K562 (cell line): Measurements from ENCODE around the gene COQ5. TPM values are rescaled to one million over a fixed set of nuclear protein-coding genes. Genes with fewer than 3 reads are reported as not detected.

Source experiments
- ATAC-seq: fragments of 200-7000 bp; cut with Tn5 transposase; 3 replicates; pipeline ENCODE4 v1.9.1; 2020; ENCODE audit warnings: moderate library complexity
- BruUV-seq: library from RNA; stranded (reverse); fragments of 400-500 nt; replicated peaks from 2 replicates; lab custom pipeline; 2021; lab: Mats Ljungman, UMichigan
- CTCF ChIA-PET: fragments of 300-600 bp; formaldehyde crosslinking; extraction: SDS; loops from one replicate; lab custom pipeline; 2021; ENCODE audit warnings: low intra/inter-chr PET ratio; lab: Yijun Ruan, JAX
- POLR2A ChIA-PET: fragments of 300-600, 350-650 bp; sonication (Branson Sonifier 250); formaldehyde crosslinking; extraction: SDS; loops from one replicate; lab custom pipeline; 2021; ENCODE audit warnings: antibody characterized with exemption, inconsistent platforms; lab: Yijun Ruan, JAX
- DNase-seq, 4 experiments: peaks; one replicate each; pipeline versions ENCODE4 v3.0.0 to v3.0.0-alpha.2; 2011 to 2018; ENCODE audit warnings: low spot score in 3 of 4, mixed read lengths in 3 of 4; ENCODE audit errors: extremely low read depth in 1 of 4
- FAIRE-seq: peaks from 2 replicates; lab custom pipeline; 2011; peaks lifted over from hg19 to GRCh38; lab: Jason Lieb, UNC
- H2AFZ ChIP-seq: 2 replicates; pipeline ENCODE4 v1.6.0; 2011; ENCODE audit warnings: low read depth, low read length, control low read depth, inconsistent platforms
- H3K27ac ChIP-seq: fragments of 200-600 bp; 3 replicates; pipeline ENCODE4 v1.8.0; 2011; ENCODE audit warnings: low read depth, mild to moderate bottlenecking, control low read depth, inconsistent platforms, low read length, moderate library complexity, mixed read lengths; ENCODE audit errors: extremely low read depth
- H3K27me3 ChIP-seq, 2 experiments: fragments of 300-600 bp in 1 of 2; 2 replicates in 1 of 2; 3 replicates in 1 of 2; pipeline versions ENCODE4 v1.6.0 to v1.8.0; 2011; ENCODE audit warnings: inconsistent platforms in 2 of 2, low read length in 2 of 2, mild to moderate bottlenecking in 1 of 2, mixed read lengths in 1 of 2, moderate library complexity in 1 of 2; ENCODE audit not compliant: control insufficient read depth in 2 of 2, insufficient read depth in 2 of 2
- H3K36me3 ChIP-seq: fragments of 300-600 bp; 3 replicates; pipeline ENCODE4 v1.8.0; 2011; ENCODE audit warnings: mild to moderate bottlenecking, low read length, inconsistent platforms; ENCODE audit not compliant: control insufficient read depth, insufficient read depth
- H3K4me1 ChIP-seq, 2 experiments: fragments of 200-600 bp in 1 of 2; replicated peaks in 1 of 2; 2 replicates in 1 of 2; 3 replicates in 1 of 2; pipeline versions ENCODE4 v1.5.1 to v1.8.0; 2011; ENCODE audit warnings: inconsistent platforms in 2 of 2, low read length in 2 of 2, mild to moderate bottlenecking in 1 of 2, mixed read lengths in 1 of 2, moderate library complexity in 1 of 2; ENCODE audit not compliant: control insufficient read depth in 2 of 2, insufficient read depth in 2 of 2
- H3K4me2 ChIP-seq: 2 replicates; pipeline ENCODE4 v1.6.1; 2011; ENCODE audit warnings: low read length, control low read depth, inconsistent platforms, mixed read lengths; ENCODE audit not compliant: insufficient read depth
- H3K4me3 ChIP-seq: fragments of 200-600 bp; sonication (generic), shearing (Covaris generic); 2 replicates; pipeline ENCODE4 v1.5.1; 2016; ENCODE audit warnings: control low read depth, inconsistent platforms
- H3K79me2 ChIP-seq: fragments of 200-600 bp; 3 replicates; pipeline ENCODE4 v1.8.0; 2011; ENCODE audit warnings: low read length, inconsistent platforms; ENCODE audit not compliant: control insufficient read depth, insufficient read depth
- H3K9ac ChIP-seq, 2 experiments: 2 replicates each; pipeline versions ENCODE4 v1.6.0 to v1.6.1; 2011; ENCODE audit warnings: low read depth in 2 of 2, low read length in 2 of 2, control low read depth in 1 of 2, inconsistent platforms in 1 of 2, mild to moderate bottlenecking in 1 of 2, mixed read lengths in 1 of 2; ENCODE audit not compliant: insufficient read depth in 1 of 2
- H3K9me1 ChIP-seq: one replicate; pipeline ENCODE4 v1.6.0; 2011; ENCODE audit warnings: inconsistent platforms, mild to moderate bottlenecking, low read length, moderate library complexity; ENCODE audit not compliant: control insufficient read depth, insufficient read depth
- H3K9me3 ChIP-seq: replicated peaks from 2 replicates; pipeline ENCODE4 v1.5.1; 2011; ENCODE audit warnings: low read depth, low read length, inconsistent platforms; ENCODE audit not compliant: control insufficient read depth, insufficient read depth
- H4K20me1 ChIP-seq: replicated peaks from 2 replicates; pipeline ENCODE4 v1.6.1; 2011; ENCODE audit warnings: low read length, inconsistent platforms, mixed read lengths; ENCODE audit not compliant: control insufficient read depth, insufficient read depth
- NFIX ChIP-seq: fragments of 250-450 bp; sonication (Bioruptor Pico); IDR thresholded peaks from 2 replicates; pipeline ENCODE4 v1.4.0; 2020; ENCODE audit warnings: low read depth, mild to moderate bottlenecking, moderate library complexity
- POLR2A ChIP-seq: fragments of 450-650 bp; conservative IDR thresholded peaks from 2 replicates; pipeline ENCODE4 v1.6.1; 2016
- POLR2AphosphoS2 ChIP-seq: IDR thresholded peaks from 2 replicates; pipeline ENCODE4 v1.6.1; 2012; ENCODE audit warnings: low read length, improper control_type of control experiment
- POLR2G ChIP-seq: fragments of 200-400 bp; formaldehyde crosslinking; IDR thresholded peaks from 2 replicates; pipeline ENCODE4 v1.6.1; 2017; ENCODE audit warnings: low read depth, mild to moderate bottlenecking, antibody characterized with exemption, low read length, moderate library complexity
- POU5F1 ChIP-seq: fragments of 150-350 bp; IDR thresholded peaks from 2 replicates; pipeline ENCODE4 v1.6.1; 2014; ENCODE audit warnings: borderline replicate concordance, low read length, low read depth, mild to moderate bottlenecking; ENCODE audit not compliant: partially characterized antibody
- SAFB ChIP-seq: fragments of 200-400 bp; formaldehyde crosslinking; IDR thresholded peaks from 2 replicates; pipeline ENCODE4 v1.6.1; 2017; ENCODE audit warnings: low read depth, low read length, borderline replicate concordance
- SUPT5H ChIP-seq: fragments of 450-650 bp; IDR thresholded peaks from 2 replicates; pipeline ENCODE4 v1.6.1; 2016
- ZFX ChIP-seq: sonication (generic); formaldehyde crosslinking; IDR thresholded peaks from 2 replicates; pipeline ENCODE4 v1.8.0; 2022; ENCODE audit warnings: mild to moderate bottlenecking, missing genetic modification reagents, moderate library complexity
- ZNF239 ChIP-seq: fragments of 250-450 bp; sonication (Bioruptor Pico); IDR thresholded peaks from 2 replicates; pipeline ENCODE4 v1.4.0; 2020; ENCODE audit warnings: mild to moderate bottlenecking
- WGBS: fragments of 100-300 bp; shearing (Covaris generic); methylation state at CpG from one replicate; pipeline ENCODE4 v1.1.6; 2016; ENCODE audit warnings: low coverage, mixed read lengths; ENCODE audit not compliant: insufficient coverage; ENCODE audit errors: missing lambda C conversion rate; 5-methylcytosine and 5-hydroxymethylcytosine counted together
- in situ Hi-C: fragments of 300-500 bp; cut with MboI; formaldehyde crosslinking; loops from 4 replicates; pipeline ENCODE4 v1.15.0; 2018; ENCODE audit warnings: inconsistent platforms, mixed read lengths
- intact Hi-C: fragments of 100-400 bp; cut with micrococcal nuclease; formaldehyde crosslinking; loops from 2 replicates; pipeline ENCODE4 v1.14.2; 2022
- polyA plus RNA-seq, 8 experiments: library from polyadenylated mRNA; depleted of rRNA in 4 of 8; stranded (reverse) in 5 of 8; unstranded in 3 of 8; fragments of >200 nt; fragmentation: Nextera tagmentation in 2 of 8; fragmentation: Illumina TruSeq in 1 of 8; extraction: Ambion mirVana in 2 of 8; extraction: Trizol in 1 of 8; gene quantifications; 2 replicates each; pipeline versions ENCODE4 v1.2.1 to v1.2.3, GENCODE V29; 2011 to 2014; ENCODE audit warnings: inconsistent platforms in 1 of 8, missing spikeins in 1 of 8
- total RNA-seq, 7 experiments: library from RNA; depleted of rRNA in 6 of 7; stranded (reverse); fragments of >200 nt in 6 of 7; fragmentation: Illumina TruSeq in 2 of 7; extraction: Trizol in 2 of 7; gene quantifications; 2 replicates each; pipeline versions ENCODE4 v1.2.1 to v1.2.3, GENCODE V29; 2011 to 2021; ENCODE audit warnings: low replicate concordance in 1 of 7
- TF ChIP-seq, protein P1 (sequence below): sonication (generic); formaldehyde crosslinking; IDR thresholded peaks from 2 replicates; pipeline ENCODE4 v1.8.0; 2022; ENCODE audit warnings: missing genetic modification reagents, mild to moderate bottlenecking, borderline replicate concordance
- TF ChIP-seq, protein P2 (sequence below), 2 experiments: fragments of 250-450 bp in 1 of 2; fragments of 450-650 bp in 1 of 2; sonication (Bioruptor Pico) in 1 of 2; IDR thresholded peaks; 2 replicates each; pipeline versions ENCODE4 v1.6.1 to v1.8.0; 2016 to 2021; ENCODE audit warnings: mild to moderate bottlenecking in 2 of 2, moderate library complexity in 2 of 2, missing compliant biosample characterization in 1 of 2, missing genetic modification characterization in 1 of 2
- TF ChIP-seq, protein P3 (sequence below): fragments of 250-450 bp; sonication (Bioruptor Pico); IDR thresholded peaks from 2 replicates; pipeline ENCODE4 v1.5.0; 2021

Gene COQ5
- total and polyA plus RNA-seq, 9 of the 15 experiments (the other 6 are each of a cell fraction or from before 2014, with no cell fraction given): 19.2 to 59.7 (median 30.4) TPM

DNA sequence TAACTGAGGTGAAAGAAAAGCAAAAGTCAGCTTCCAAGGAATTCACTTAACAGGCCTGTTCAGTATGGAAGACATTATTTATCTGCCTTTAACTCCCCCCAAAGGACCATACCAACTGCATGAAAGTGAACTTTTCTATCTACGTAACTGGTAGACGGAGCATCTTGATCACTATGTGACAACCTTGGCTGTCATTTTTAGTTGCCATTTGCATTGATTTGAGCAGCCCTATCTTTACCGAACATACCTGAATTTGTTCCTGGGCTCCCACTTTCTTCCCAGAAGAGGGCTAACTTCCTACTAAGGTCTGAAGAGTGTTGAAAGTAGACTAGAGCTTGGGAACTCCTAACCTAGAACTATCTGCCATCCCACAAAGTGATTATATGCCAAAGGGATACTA, 68.8 kb downstream of the COQ5 start:
- BruUV-seq: TSS peak; percentile 27
- peaks cover 17% of the 10 kb centered on the region; the same call in 1 of the 2 replicates for H4K20me1 ChIP-seq
- POLR2A ChIA-PET: interaction anchor here (1.2 to 8.1 kb wide), 3 partner anchors 9 to 120 kb away, joined by 3 to 38 read pairs (median 23); partner anchors contain the start of genes GATC and TRIAP1

More for the DNA sequence above, 68.8 kb downstream of the COQ5 start:
- Histone ChIP-seq H3K4me1 (no peaks in the 10 kb centered on the region), H3K9me3 (no peaks in the 10 kb centered on the region), H3K9ac (no peak overlapping the region), H3K4me2 (no peak overlapping the region), H3K4me3 (no peak overlapping the region), H3K79me2 (peaks cover 16% of the 10 kb centered on the region; the same call in 2 of the 3 replicates), H3K27ac (no peak overlapping the region), H3K36me3 (peaks cover 94% of the 10 kb centered on the region), H2AFZ (no peak overlapping the region), H3K9me1 (no peaks in the 10 kb centered on the region), H3K27me3 (no peaks in the 10 kb centered on the region)
- 89% methylated on average over 3 of the region's 3 CpGs for WGBS
- no peak for ATAC-seq
- intact Hi-C loops (no loop called here), in situ Hi-C loops (no loop called here)
- FAIRE-seq: no peak
- CTCF ChIA-PET: no interaction called here
- no peak for DNase-seq
- no peak for TF ChIP-seq POU5F1
- TF ChIP-seq, protein P1, sequence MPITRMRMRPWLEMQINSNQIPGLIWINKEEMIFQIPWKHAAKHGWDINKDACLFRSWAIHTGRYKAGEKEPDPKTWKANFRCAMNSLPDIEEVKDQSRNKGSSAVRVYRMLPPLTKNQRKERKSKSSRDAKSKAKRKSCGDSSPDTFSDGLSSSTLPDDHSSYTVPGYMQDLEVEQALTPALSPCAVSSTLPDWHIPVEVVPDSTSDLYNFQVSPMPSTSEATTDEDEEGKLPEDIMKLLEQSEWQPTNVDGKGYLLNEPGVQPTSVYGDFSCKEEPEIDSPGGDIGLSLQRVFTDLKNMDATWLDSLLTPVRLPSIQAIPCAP (CRISPR knock-in tag): no peak
- 0 out of 2 replicates have a peak, but pooled peaks have one; percentile 27 for TF ChIP-seq SUPT5H
- TF ChIP-seq POLR2A: peak; percentile 46; the same call in 1 of the 2 replicates
- no peak for TF ChIP-seq ZNF239 (CRISPR knock-in tag)
- TF ChIP-seq, protein P2, sequence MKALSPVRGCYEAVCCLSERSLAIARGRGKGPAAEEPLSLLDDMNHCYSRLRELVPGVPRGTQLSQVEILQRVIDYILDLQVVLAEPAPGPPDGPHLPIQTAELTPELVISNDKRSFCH (CRISPR knock-in tag; IDR thresholded peaks at IDR 0.05): no peak
- TF ChIP-seq, protein P2 (tag; IDR thresholded peaks at IDR 0.05): no peak
- 0 out of 2 replicates have a peak, but pooled peaks have one; percentile 13 for TF ChIP-seq POLR2AphosphoS2
- TF ChIP-seq, protein P3, sequence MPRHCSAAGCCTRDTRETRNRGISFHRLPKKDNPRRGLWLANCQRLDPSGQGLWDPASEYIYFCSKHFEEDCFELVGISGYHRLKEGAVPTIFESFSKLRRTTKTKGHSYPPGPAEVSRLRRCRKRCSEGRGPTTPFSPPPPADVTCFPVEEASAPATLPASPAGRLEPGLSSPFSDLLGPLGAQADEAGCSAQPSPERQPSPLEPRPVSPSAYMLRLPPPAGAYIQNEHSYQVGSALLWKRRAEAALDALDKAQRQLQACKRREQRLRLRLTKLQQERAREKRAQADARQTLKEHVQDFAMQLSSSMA: no peak
- no peak for TF ChIP-seq NFIX (CRISPR knock-in tag)
- no peak for TF ChIP-seq SAFB
- TF ChIP-seq ZFX: no peak
- TF ChIP-seq POLR2G: no peak
- TF ChIP-seq, all 486 proteins: peak for 3
